Mucosa of gallbladder (tissue), 1 donor: ENCODE data around the gene PLEKHA1. TPM values are rescaled to one million over a fixed set of nuclear protein-coding genes. Genes with fewer than 3 reads are reported as not detected.

Experiments
- DNase-seq: peaks from one replicate; pipeline ENCODE4 v3.0.0-alpha.2; 2020; ENCODE audit warnings: low spot score
- total RNA-seq: library from RNA; stranded (reverse); gene quantifications from one replicate; pipeline ENCODE4 v1.2.1, GENCODE V29; 2021
- donor health status: DM: no; HTN: no; CAD: no.

PLEKHA1 gene
- total RNA-seq, 1 donor from 2014 or later: 54.8 TPM

- no peak for DNase-seq
Observed at GRCh38 chr10:122480146-122480833, 105.8 kb downstream of the PLEKHA1 start.

- no peak for DNase-seq
Observed at GRCh38 chr10:122481296-122482056, 107.0 kb downstream of the PLEKHA1 start.

Other genes with a start within 250 kb of the PLEKHA1 start
- gene BTBD16, start 103.4 kb upstream of the PLEKHA1 start, total RNA-seq: 1.2 TPM
- gene ARMS2, start 79.9 kb downstream of the PLEKHA1 start, total RNA-seq: not detected
- gene HTRA1, start 86.8 kb downstream of the PLEKHA1 start, total RNA-seq: 141 TPM
- gene DMBT1, start 186.0 kb downstream of the PLEKHA1 start, total RNA-seq: 5.4 TPM